Endothelial cell of hepatic sinusoid (primary cell): ENCODE results near the gene RRN3.
"Not testable (repeated sequence)": the region's sequence is repeated elsewhere in the genome, so short reads cannot be mapped to it uniquely, and the experiment has no call there.

Experiments
- in situ Hi-C: cut with HindIII; loops from 2 replicates; pipeline ENCODE4 v1.10.0; 2017; ENCODE audit warnings: low sequenced_read_pairs

RRN3 gene

GRCh38 chr16:15099366-15099909 lies 5.4 kb upstream of the RRN3 start:
- in situ Hi-C loops = not testable (repeated sequence)

DNA sequence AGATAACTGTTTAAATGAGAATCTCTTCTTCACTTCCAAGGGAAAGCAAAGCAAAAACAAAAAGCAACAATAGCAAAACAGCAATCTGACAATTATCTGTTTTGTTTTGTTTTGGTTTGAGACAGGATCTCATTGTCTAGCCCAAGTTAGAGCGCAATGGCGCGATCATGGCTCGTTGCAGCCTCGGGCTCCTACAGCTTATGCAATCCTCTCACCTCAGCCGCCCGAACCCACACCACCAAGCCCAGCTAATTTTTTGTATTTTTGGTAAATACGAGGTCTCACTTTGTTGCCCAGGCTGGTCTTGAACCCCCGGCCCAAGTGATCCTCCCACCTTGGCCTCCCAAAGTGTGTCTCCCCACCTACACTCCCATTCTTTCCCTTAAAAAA lies 2.5 kb upstream of the RRN3 start:
- in situ Hi-C loops = not testable (repeated sequence)

- in situ Hi-C loops = not testable (repeated sequence)
Measured at GRCh38 chr16:15093571-15093954, 509 bp downstream of the RRN3 start.

DNA sequence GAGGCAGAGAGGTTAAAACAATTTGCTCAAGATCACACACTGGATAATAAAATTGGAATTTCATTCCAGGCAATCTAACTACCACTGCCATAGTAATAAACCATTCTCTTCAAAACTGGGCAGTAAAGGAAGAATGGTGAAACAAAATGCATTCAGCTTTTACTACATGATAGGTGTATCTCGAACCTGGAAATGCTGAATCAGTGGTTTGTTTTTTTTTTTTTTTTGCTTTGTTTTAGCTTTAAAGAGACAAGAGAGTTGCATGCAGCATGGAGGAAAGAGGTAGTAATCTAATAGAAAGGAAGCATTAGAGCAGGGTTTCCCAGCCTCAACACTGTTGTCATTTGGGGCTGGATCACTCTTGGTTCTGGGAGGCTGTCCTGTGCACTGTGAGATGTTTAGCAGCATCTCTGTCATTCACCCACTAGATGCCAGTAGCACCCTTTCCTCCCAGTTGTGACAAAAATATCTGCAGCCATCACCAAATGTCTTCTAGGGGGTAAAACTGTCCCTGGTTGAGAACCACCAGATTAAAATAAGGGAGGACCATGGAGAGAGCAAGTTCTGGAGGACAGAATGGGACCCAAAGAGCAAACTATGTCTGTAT lies 3.3 kb downstream of the RRN3 start:
- in situ Hi-C loops = not testable (repeated sequence)

DNA sequence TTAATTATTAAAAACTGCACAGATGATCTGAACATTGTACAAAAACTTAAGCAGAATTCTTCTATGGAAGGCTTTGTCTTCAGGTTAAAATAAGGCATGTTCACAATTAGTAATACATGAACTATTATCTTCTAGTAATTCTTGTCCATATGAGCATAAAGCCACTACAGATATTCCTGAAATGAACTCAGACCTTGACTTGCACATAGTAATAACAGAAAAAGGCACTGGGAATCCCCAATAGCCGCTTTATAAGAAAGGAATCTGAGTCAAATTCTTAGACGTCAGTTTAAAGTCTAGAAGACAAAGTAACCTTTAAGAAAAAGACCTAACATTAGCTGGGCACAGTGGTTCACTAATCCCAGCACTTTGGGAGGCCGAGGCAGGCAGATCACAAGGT lies 11.3 kb downstream of the RRN3 start:
- in situ Hi-C loops = not testable (repeated sequence)

- in situ Hi-C loops = not testable (repeated sequence)
Measured at GRCh38 chr16:15080883-15081282, 13.2 kb downstream of the RRN3 start.

GRCh38 chr16:15076161-15076560 lies 17.9 kb downstream of the RRN3 start:
- in situ Hi-C loops = not testable (repeated sequence)

GRCh38 chr16:15073101-15073500 lies 21.0 kb downstream of the RRN3 start:
- in situ Hi-C loops = no loop called here

- in situ Hi-C loops = not testable (repeated sequence)
Measured at GRCh38 chr16:15071916-15072769, 21.9 kb downstream of the RRN3 start.

- in situ Hi-C loops = not testable (repeated sequence)
Measured at GRCh38 chr16:15071013-15071412, 23.1 kb downstream of the RRN3 start.

DNA sequence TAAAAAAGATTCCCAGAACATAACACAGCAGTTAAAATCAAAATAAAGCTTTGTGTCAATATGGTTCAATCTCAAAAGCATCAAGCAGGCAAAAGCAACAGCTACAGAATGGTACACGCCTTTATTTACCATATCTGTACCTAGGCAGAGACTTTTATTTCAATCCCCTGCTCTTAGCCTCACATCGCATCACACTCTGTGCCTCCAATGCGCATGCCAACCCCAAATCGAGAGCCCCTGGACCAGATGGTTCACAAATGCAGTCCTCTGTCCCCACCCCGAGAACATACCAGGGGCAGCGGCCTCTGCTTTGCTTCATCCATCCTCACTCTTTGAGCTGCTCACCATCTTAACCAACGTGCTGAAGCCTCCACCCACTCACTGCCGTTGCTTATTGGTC lies 27.4 kb downstream of the RRN3 start:
- in situ Hi-C loops = not testable (repeated sequence)

GRCh38 chr16:15065961-15066360 lies 28.1 kb downstream of the RRN3 start:
- in situ Hi-C loops = not testable (repeated sequence)

DNA sequence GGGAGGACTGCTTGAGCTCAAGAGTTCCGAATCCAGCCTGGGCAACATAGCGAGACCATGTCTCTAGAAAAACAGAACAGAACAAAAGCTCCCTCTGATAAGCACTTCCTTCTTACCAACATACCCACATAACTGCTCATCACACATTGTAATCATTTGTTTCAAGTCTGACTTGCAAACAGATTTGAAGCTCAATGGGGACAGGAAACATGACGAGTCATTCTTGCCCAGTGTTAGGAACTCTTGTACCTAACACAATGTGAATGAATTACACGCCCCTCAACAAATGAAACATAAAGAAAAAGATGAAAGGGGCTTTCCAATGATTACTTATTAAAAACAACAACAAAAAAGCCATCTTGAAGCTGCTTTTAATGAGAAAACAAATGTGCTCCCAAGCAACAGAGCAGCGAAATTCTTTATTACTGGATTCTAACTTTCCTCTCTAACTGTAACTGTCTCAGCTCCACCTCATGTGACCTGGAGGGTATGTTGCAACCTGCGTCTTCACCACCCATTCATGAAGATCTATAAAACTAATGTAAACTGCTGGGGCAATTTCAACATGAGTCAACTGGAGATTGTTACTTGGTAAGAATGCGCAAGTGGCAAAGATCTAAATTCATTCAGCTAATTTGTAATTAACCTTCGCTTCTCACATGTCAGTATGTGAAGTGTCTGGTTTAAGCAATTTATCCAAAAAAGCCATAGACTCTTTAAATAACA lies 31.8 kb downstream of the RRN3 start:
- in situ Hi-C loops = not testable (repeated sequence)

- in situ Hi-C loops = no loop called here
Measured at GRCh38 chr16:15059324-15059723, 34.7 kb downstream of the RRN3 start.

DNA sequence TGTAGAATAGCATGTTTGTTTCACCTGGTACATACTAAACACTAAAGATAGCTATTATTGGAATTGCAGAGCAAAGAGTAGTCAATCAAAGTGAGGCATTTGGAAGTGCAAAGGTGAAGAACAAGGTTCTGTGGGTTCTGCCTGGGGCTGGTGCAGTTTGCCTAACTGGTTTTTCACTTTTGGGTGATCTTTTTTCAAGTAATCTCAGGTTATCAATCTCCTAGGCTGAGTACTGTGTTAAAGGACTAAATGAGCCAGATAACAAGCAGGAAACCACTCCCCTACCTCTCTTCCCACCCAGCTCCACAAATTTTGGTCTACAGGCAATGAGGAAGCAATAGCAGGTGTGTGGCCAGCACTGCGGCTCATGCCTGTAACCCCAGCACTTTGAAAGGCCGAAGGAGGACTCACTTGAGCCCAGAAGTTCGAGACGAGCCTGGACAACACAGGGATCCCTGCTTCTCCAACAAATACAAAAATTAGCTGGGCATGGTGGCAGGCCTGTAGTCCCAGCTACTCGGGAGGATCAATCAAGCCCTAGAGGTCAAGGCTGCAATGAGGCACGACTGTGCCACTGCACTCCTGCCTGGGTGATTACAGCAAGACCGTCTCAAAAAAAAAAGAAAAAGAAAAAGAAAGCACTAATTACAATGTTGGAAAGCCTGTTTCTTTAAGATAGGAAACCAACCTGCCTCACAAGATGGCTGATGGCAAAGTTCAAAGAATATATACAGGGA lies 36.2 kb downstream of the RRN3 start:
- in situ Hi-C loops = no loop called here

GRCh38 chr16:15055141-15056053 lies 38.7 kb downstream of the RRN3 start:
- in situ Hi-C loops = no loop called here

GRCh38 chr16:15054357-15055140 lies 39.5 kb downstream of the RRN3 start:
- in situ Hi-C loops = no loop called here

DNA sequence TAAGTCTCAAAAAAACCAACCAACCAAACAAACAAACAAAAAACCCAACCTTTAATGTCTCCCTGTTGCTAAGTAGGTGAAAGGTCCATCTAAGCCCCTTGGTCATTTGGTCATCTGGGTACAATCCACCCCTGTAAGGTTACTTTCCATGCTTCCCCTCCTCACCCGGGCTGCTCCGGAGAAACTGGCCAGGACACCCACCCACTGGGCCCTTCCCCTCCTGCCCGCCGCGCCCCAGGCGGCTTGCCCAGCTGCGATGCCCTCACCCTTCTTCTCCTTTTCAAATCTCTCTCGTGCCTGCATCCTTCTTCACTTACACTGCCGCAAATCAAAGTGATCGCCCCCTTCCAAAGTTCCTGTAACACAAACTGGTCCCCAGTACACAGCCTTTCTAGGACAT lies 40.2 kb downstream of the RRN3 start:
- in situ Hi-C loops = no loop called here
